Measurements from ENCODE around the gene ZBED4.
A peak's percentile ranks its signal among the peaks of the same experiment; 100 is the strongest.

The ZBED4 gene

GRCh38 chr22:49829044-49829853, 24.4 kb upstream of the ZBED4 start:
- peak overlapping the region; percentile 61 for H3K4me3 Mint-ChIP-seq
- peaks cover 42% of the 10 kb centered on the region for H3K9me3 Mint-ChIP-seq
- DNase-seq = no peak
- H3K27ac Mint-ChIP-seq = peak overlapping the region; percentile 92
- peaks cover 21% of the 10 kb centered on the region for H3K4me1 Mint-ChIP-seq
- peaks cover 33% of the 10 kb centered on the region for H3K27me3 Mint-ChIP-seq (ENCODE audit: low read depth, poor library complexity)
- TF ChIP-seq CTCF (IDR thresholded peaks at IDR 0.05) = no peak
- H3K36me3 Mint-ChIP-seq (ENCODE audit: low read depth) = peaks cover 25% of the 10 kb centered on the region

GRCh38 chr22:49833340-49834007, 20.2 kb upstream of the ZBED4 start:
- no peak for DNase-seq
- no peak for TF ChIP-seq CTCF (IDR thresholded peaks at IDR 0.05)
- peaks cover 42% of the 10 kb centered on the region for H3K9me3 Mint-ChIP-seq
- H3K27ac Mint-ChIP-seq = no peak overlapping the region
- no peaks in the 10 kb centered on the region for H3K4me1 Mint-ChIP-seq
- peaks cover 14% of the 10 kb centered on the region for H3K36me3 Mint-ChIP-seq (ENCODE audit: low read depth)
- peaks cover 50% of the 10 kb centered on the region for H3K27me3 Mint-ChIP-seq (ENCODE audit: low read depth, poor library complexity)
- H3K4me3 Mint-ChIP-seq = no peak overlapping the region

- DNase-seq = peak; percentile 25
- Mint-ChIP-seq H3K36me3 (ENCODE audit: low read depth) (no peaks in the 10 kb centered on the region), H3K27ac (peak overlapping the region; percentile 55), H3K9me3 (no peaks in the 10 kb centered on the region), H3K27me3 (ENCODE audit: low read depth, poor library complexity) (peaks cover 50% of the 10 kb centered on the region), H3K4me1 (peaks cover 5% of the 10 kb centered on the region), H3K4me3 (no peak overlapping the region)
- TF ChIP-seq CTCF (IDR thresholded peaks at IDR 0.05) = no peak
Measured at GRCh38 chr22:49838771-49839717, 14.6 kb upstream of the ZBED4 start.

- Mint-ChIP-seq H3K4me3 (no peak overlapping the region), H3K9me3 (no peaks in the 10 kb centered on the region), H3K36me3 (ENCODE audit: low read depth) (no peaks in the 10 kb centered on the region), H3K4me1 (no peaks in the 10 kb centered on the region), H3K27me3 (ENCODE audit: low read depth, poor library complexity) (peaks cover 80% of the 10 kb centered on the region), H3K27ac (no peak overlapping the region)
- TF ChIP-seq CTCF (IDR thresholded peaks at IDR 0.05) = no peak
- DNase-seq = no peak
Measured at GRCh38 chr22:49845241-49845640, 8.4 kb upstream of the ZBED4 start.

GRCh38 chr22:49845666-49846459, 7.8 kb upstream of the ZBED4 start:
- no peak overlapping the region for H3K27ac Mint-ChIP-seq
- no peak for DNase-seq
- H3K4me3 Mint-ChIP-seq = no peak overlapping the region
- H3K4me1 Mint-ChIP-seq = no peaks in the 10 kb centered on the region
- H3K36me3 Mint-ChIP-seq (ENCODE audit: low read depth) = no peaks in the 10 kb centered on the region
- H3K9me3 Mint-ChIP-seq = no peaks in the 10 kb centered on the region
- H3K27me3 Mint-ChIP-seq (ENCODE audit: low read depth, poor library complexity) = peaks cover 86% of the 10 kb centered on the region
- TF ChIP-seq CTCF (IDR thresholded peaks at IDR 0.05) = no peak
